ENCODE data around the gene NDUFA5.

DNA sequence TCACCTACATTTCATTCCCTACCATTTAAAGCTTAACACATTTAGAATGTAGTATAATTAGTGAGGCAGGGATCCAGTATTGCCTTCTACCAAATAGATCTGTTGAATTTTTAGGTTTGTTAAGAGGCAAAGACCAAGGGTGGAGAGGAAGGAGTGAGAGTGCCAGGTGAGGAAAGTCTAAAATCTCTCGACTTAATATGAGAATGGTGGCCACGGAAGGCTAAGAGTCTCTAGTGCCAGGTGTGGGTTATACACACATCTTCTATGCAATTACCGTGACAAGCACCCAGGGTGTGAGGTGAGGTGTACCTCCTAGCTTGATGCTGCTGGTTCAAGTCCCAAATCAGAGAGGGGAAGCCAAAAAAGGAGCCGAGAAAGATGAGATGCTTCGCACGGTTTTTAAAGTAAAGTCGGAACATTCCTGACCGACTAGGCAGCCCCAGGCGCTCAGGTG, 23.7 kb downstream of the NDUFA5 start:
- TF ChIP-seq POLR2A (IDR thresholded peaks at IDR 0.05) = no peak
- TF ChIP-seq, protein P1, sequence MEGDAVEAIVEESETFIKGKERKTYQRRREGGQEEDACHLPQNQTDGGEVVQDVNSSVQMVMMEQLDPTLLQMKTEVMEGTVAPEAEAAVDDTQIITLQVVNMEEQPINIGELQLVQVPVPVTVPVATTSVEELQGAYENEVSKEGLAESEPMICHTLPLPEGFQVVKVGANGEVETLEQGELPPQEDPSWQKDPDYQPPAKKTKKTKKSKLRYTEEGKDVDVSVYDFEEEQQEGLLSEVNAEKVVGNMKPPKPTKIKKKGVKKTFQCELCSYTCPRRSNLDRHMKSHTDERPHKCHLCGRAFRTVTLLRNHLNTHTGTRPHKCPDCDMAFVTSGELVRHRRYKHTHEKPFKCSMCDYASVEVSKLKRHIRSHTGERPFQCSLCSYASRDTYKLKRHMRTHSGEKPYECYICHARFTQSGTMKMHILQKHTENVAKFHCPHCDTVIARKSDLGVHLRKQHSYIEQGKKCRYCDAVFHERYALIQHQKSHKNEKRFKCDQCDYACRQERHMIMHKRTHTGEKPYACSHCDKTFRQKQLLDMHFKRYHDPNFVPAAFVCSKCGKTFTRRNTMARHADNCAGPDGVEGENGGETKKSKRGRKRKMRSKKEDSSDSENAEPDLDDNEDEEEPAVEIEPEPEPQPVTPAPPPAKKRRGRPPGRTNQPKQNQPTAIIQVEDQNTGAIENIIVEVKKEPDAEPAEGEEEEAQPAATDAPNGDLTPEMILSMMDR (IDR thresholded peaks at IDR 0.05) = no peak
- TF ChIP-seq POLR2AphosphoS5 (IDR thresholded peaks at IDR 0.05) = no peak

Measured in suprapubic skin (tissue), 4 donors.